GM12801 (cell line): ENCODE results near the gene TMCO1.

Source experiments
- TF ChIP-seq, protein P1 (sequence below): IDR thresholded peaks from one replicate; pipeline ENCODE4 v1.5.1; 2011; ENCODE audit warnings: control low read depth; ENCODE audit not compliant: insufficient read length; ENCODE audit errors: extremely low read depth

The TMCO1 gene

DNA sequence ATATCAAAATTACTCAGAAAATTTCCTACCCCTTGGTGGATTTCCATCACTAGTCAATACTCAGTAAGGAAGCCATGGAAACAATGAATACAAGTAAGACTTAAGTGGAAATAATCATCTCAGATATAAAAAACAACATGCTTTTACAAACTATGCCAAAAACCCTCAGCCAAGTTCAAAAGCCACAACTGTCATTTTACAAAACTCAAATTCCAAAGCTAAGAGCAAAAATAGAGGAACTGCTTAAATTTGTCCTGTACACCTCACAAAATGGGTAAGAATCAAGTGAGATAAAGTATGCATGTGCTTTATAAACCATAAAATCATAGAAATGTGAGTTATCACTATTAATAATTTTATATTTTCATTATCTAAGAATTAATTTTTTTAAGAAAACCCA, 9.6 kb downstream of the TMCO1 start:
- TF ChIP-seq, protein P1, sequence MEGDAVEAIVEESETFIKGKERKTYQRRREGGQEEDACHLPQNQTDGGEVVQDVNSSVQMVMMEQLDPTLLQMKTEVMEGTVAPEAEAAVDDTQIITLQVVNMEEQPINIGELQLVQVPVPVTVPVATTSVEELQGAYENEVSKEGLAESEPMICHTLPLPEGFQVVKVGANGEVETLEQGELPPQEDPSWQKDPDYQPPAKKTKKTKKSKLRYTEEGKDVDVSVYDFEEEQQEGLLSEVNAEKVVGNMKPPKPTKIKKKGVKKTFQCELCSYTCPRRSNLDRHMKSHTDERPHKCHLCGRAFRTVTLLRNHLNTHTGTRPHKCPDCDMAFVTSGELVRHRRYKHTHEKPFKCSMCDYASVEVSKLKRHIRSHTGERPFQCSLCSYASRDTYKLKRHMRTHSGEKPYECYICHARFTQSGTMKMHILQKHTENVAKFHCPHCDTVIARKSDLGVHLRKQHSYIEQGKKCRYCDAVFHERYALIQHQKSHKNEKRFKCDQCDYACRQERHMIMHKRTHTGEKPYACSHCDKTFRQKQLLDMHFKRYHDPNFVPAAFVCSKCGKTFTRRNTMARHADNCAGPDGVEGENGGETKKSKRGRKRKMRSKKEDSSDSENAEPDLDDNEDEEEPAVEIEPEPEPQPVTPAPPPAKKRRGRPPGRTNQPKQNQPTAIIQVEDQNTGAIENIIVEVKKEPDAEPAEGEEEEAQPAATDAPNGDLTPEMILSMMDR, result no peak

DNA sequence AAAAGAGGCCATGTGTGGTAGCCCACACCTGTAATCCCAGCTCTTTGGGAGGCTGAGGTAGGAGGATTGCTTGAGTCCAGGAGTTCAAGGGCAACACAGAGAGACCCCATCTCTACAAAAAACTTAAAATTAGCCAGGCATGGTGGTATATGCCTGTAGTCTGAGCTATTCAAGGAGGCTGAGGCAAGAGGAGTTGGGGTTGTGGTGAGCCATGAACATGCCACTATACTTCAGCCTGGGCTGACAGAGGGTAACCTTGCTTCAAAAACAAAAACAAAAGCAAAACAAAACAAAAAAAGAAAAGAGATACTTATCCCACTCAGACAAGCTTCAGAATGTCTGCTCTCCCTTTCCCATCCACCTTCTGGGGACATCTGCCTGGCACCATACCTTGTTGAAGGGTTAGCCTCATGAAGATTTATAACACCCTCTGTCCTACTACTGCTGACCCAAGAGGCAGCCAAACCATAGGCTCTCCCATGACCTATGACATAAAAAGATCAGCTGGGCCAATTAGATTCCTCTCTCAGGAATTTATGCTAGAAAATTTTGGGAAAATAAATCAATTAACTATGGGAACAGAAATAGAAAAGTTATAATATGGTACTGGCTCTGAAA, 13.2 kb downstream of the TMCO1 start:
- TF ChIP-seq, protein P1, result no peak

- TF ChIP-seq, protein P1, result no peak
Measured at GRCh38 chr1:165753934-165754333, 14.7 kb downstream of the TMCO1 start.

DNA sequence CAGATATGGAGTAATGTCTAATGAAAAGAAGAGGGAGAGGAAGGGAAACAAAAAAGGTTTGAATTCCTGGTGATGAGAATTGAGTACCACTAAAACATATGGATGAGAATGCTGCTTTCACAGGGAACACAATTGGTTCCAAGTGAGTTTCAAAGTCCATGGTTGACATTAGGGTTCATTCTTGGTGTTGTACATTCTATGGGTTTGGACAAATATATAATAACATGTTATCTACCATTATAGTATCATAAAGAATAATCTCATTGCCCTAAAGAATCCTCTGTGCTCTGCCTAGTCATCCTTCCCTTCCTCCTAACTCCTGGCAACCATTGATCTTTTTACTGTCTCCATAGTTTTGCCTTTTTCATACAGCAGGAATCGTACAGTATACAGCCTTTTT, 20.1 kb downstream of the TMCO1 start:
- TF ChIP-seq, protein P1, result no peak

GRCh38 chr1:165747632-165748447, 20.8 kb downstream of the TMCO1 start:
- TF ChIP-seq, protein P1, result no peak

GRCh38 chr1:165742194-165742593, 26.5 kb downstream of the TMCO1 start:
- TF ChIP-seq, protein P1, result no peak

GRCh38 chr1:165738794-165739193, 29.9 kb downstream of the TMCO1 start:
- TF ChIP-seq, protein P1, result no peak
